Heart right ventricle (tissue), 16 donors: Measurements from ENCODE around the gene VPS52. TPM values are rescaled to one million over a fixed set of nuclear protein-coding genes. Genes with fewer than 3 reads are reported as not detected.
A peak's percentile ranks its signal among the peaks of the same experiment; 100 is the strongest.

Experiments
- ATAC-seq, 8 donors: fragments of 200-7000 bp; cut with Tn5 transposase; one replicate each; pipeline ENCODE4 v1.9.1; 2020; ENCODE audit warnings: mild to moderate bottlenecking in 8 of 8, moderate library complexity in 8 of 8, moderate number of reproducible peaks in 1 of 8
- DNase-seq, 2 donors: peaks; one replicate each; pipeline ENCODE4 v3.0.0-alpha.2; 2020
- H3K27ac ChIP-seq, 10 donors: fragments of 200-600 bp; sonication (generic) in 2 of 10; one replicate each; pipeline versions ENCODE4 v1.5.0 to v1.8.0; 2020 to 2022; ENCODE audit warnings: mild to moderate bottlenecking in 3 of 10
- H3K27me3 ChIP-seq, 7 donors: fragments of 200-600 bp; one replicate each; pipeline ENCODE4 v1.8.0; 2021 to 2022; ENCODE audit warnings: mild to moderate bottlenecking in 2 of 7
- H3K36me3 ChIP-seq, 9 donors: fragments of 200-600 bp; sonication (generic) in 1 of 9; one replicate each; pipeline versions ENCODE4 v1.5.0 to v1.8.0; 2020 to 2022; ENCODE audit warnings: mild to moderate bottlenecking in 2 of 9
- H3K4me1 ChIP-seq, 9 donors: fragments of 200-600 bp; sonication (generic) in 1 of 9; one replicate each; pipeline versions ENCODE4 v1.5.0 to v1.8.0; 2020 to 2022; ENCODE audit warnings: mild to moderate bottlenecking in 4 of 9
- H3K4me3 ChIP-seq, 10 donors: fragments of 200-600 bp; sonication (generic) in 2 of 10; one replicate each; pipeline versions ENCODE4 v1.5.0 to v1.8.0; 2020 to 2022; ENCODE audit warnings: mild to moderate bottlenecking in 7 of 10, moderate library complexity in 2 of 10
- H3K9me3 ChIP-seq, 11 donors: fragments of 200-600 bp in 10 of 11; sonication (generic) in 2 of 11; one replicate each; pipeline versions ENCODE4 v1.5.0 to v1.8.0; 2013 to 2022; ENCODE audit warnings: mild to moderate bottlenecking in 2 of 11, control low read depth in 1 of 11, moderate library complexity in 1 of 11
- CTCF ChIP-seq, 9 donors: fragments of 200-600 bp; sonication (generic) in 2 of 9; IDR thresholded peaks; one replicate each; pipeline versions ENCODE4 v1.5.0 to v1.8.0; 2021 to 2022; ENCODE audit warnings: antibody characterized with exemption in 9 of 9, mild to moderate bottlenecking in 5 of 9, moderate library complexity in 1 of 9
- WGBS, 2 donors: extraction: QIAGEN DNeasy Blood & Tissue Kit; methylation state at CpG; one replicate each; pipeline ENCODE4 v1.1.7; 2013; ENCODE audit warnings: inconsistent platforms in 1 of 2; 5-methylcytosine and 5-hydroxymethylcytosine counted together
- intact Hi-C, 10 donors: fragments of 100-400 bp; cut with DNase I; formaldehyde crosslinking; loops; one replicate each; pipeline versions ENCODE4 v1.11.1 to v1.14.2; 2022
- polyA plus RNA-seq, 2 donors: library from polyadenylated mRNA; stranded (reverse); fragments of 200-250 nt; gene quantifications; one replicate each; pipeline ENCODE4 v1.2.3, GENCODE V29; 2013
- total RNA-seq, 10 donors: library from RNA; stranded (reverse); fragmentation: NEBNext Ultra II Directional in 3 of 10; extraction: Animal tissue kit (Norgen Biotek cat#: 25700) in 3 of 10; gene quantifications; one replicate each; pipeline versions ENCODE4 v1.2.1 to v1.2.4, GENCODE V29; 2021 to 2023
- donor health status: Arrhythmogenic right ventricular cardiomyopathy.
- donor health status: ischemic (EF 13 %, LVEDD 7.1; RV severe dilation, severe dysfunction).
- donor health status: healthy with polysubstance abuse.
- donor health status: DM: no; HTN: yes; CAD: no.
- donor health status: DM: no; HTN: no; CAD: no.
- donor health status: ischemic (EF 25% LVEDD 6.9; RV normal size, moderate dysfunction).
- donor health status: ischemic (EF 25% LVEDD 5.7; RV mildly dilated, moderate dysfunction).
- donor health status: healthy.
- donor health status: DM: yes; HTN: yes; CAD: no.
- donor health status: Ischemic cardiomyopathy.
- donor health status: ischemic (EF 35%, LVEDD 5.7; RV mildly dilated, moderate dysfunction).
- donor health status: nonischemic (EF 11% LVEDD 7.7; RV severe dilation, severe dysfunction).
- donor health status: DM: yes; HTN: yes; CAD: no.
- donor health status: PGD.
- donor health status: ischemic (EF 29% LVEDD 5.4; RV normal size, mild dysfunction).
- donor health status: nonischemic (EF 23%, LVEDD 6.1; RV moderate dilation, normal function).

The VPS52 gene
- total and polyA plus RNA-seq, 12 donors = 25.2 to 45.7 (median 35.9) TPM

GRCh38 chr6:33248932-33249731, 22.5 kb downstream of the VPS52 start:
- Histone ChIP-seq H3K27ac (peak overlapping the region; percentile 82 to 96 (median 92)), H3K27me3 (peaks cover 0 to 12% (median 0%) of the 10 kb centered on the region in 7 donors), H3K4me1 (peaks cover 7 to 33% (median 22%) of the 10 kb centered on the region in 9 donors), H3K36me3 (peaks cover 0 to 34% (median 8%) of the 10 kb centered on the region in 9 donors), H3K9me3 (no peaks in the 10 kb centered on the region), H3K4me3 (peak overlapping the region; percentile 22 to 76 (median 61))
- ATAC-seq = peak; percentile 94 to 98 (median 97)
- DNase-seq = peak; percentile 97 to 98
- WGBS, 2 donors = 0% methylated on average over 58 of the region's 58 CpGs
- intact Hi-C loops = loop anchor here (1.0 to 10.0 kb wide), 22 partner anchors 37 to 355 kb away; partner anchors contain the start of genes RXRB (in 3 of the 10), SLC39A7 (in 3 of the 10), HSD17B8 (in 2 of the 10) and HLA-DOA (in 1 of the 10)
- TF ChIP-seq CTCF (IDR thresholded peaks at IDR 0.05) = peak in 5 of 9 donors; percentile 28 to 56 (median 36)

GRCh38 chr6:33248643-33248931, 23.1 kb downstream of the VPS52 start:
- DNase-seq = no peak

GRCh38 chr6:33247977-33248642, 23.6 kb downstream of the VPS52 start:
- Histone ChIP-seq H3K4me1 (peaks cover 7 to 33% (median 22%) of the 10 kb centered on the region in 9 donors), H3K9me3 (no peaks in the 10 kb centered on the region), H3K27ac (peak overlapping the region; percentile 19 to 96 (median 92)), H3K27me3 (peaks cover 0 to 12% (median 0%) of the 10 kb centered on the region in 7 donors), H3K36me3 (peaks cover 0 to 26% (median 4%) of the 10 kb centered on the region in 9 donors), H3K4me3 (peak overlapping the region; percentile 16 to 76 (median 61))
- peak; percentile 53 to 85 (median 74) for ATAC-seq
- TF ChIP-seq CTCF (IDR thresholded peaks at IDR 0.05) = peak; percentile 94 to 100 (median 98)
- intact Hi-C loops = loop anchor here (1.0 to 10.0 kb wide), 20 partner anchors 36 to 313 kb away; partner anchors contain the start of genes RXRB (in 3 of the 10), SLC39A7 (in 3 of the 10), HSD17B8 (in 2 of the 10) and HLA-DOA (in 1 of the 10)
- WGBS, 2 donors = 5% methylated on average over 28 of the region's 28 CpGs
- DNase-seq = peak; percentile 90

More at GRCh38 chr6:33248643-33248931, 23.1 kb downstream of the VPS52 start:
- peak; percentile 6 to 39 (median 14) for ATAC-seq
- Histone ChIP-seq H3K27me3 (peaks cover 0 to 12% (median 0%) of the 10 kb centered on the region in 7 donors), H3K36me3 (peaks cover 0 to 28% (median 5%) of the 10 kb centered on the region in 9 donors), H3K9me3 (no peaks in the 10 kb centered on the region), H3K27ac (peak overlapping the region; percentile 19 to 96 (median 92)), H3K4me1 (peaks cover 7 to 33% (median 22%) of the 10 kb centered on the region in 9 donors), H3K4me3 (peak overlapping the region; percentile 16 to 76 (median 61))
- TF ChIP-seq CTCF (IDR thresholded peaks at IDR 0.05) = peak in 3 of 9 donors; percentile 3 to 33 (median 23)
- intact Hi-C loops = loop anchor here (1.0 to 10.0 kb wide), 20 partner anchors 36 to 314 kb away; partner anchors contain the start of genes RXRB (in 3 of the 10), SLC39A7 (in 3 of the 10), HSD17B8 (in 2 of the 10) and HLA-DOA (in 1 of the 10)
- WGBS, 2 donors = 0 to 2% methylated on average over 18 of the region's 18 CpGs

GRCh38 chr6:33243476-33243875, 28.2 kb downstream of the VPS52 start:
- Histone ChIP-seq H3K27ac (no peak overlapping the region), H3K4me3 (no peak overlapping the region), H3K36me3 (no peaks in the 10 kb centered on the region), H3K9me3 (no peaks in the 10 kb centered on the region), H3K4me1 (peaks cover 0 to 9% (median 3%) of the 10 kb centered on the region in 9 donors), H3K27me3 (peaks cover 0 to 43% (median 13%) of the 10 kb centered on the region in 7 donors)
- DNase-seq (no peak), ATAC-seq (no peak)
- 41 to 46% methylated on average over 1 of the region's 1 CpG for WGBS, 2 donors
- intact Hi-C loops = loop anchor here in 5 of 10 donors (10.0 kb wide), 4 partner anchors 129 to 309 kb away; partner anchors contain the start of gene HLA-DOA (in 1 of the 5)
- TF ChIP-seq CTCF (IDR thresholded peaks at IDR 0.05) = no peak
